SK-N-MC (cell line): Measurements from ENCODE around the gene RELN.

Experiments used
- EZH2 ChIP-seq: fragments of 200-600 bp; sonication (generic); IDR thresholded peaks from one replicate; pipeline ENCODE4 v1.6.1; 2017; ENCODE audit warnings: antibody characterized with exemption
- FOXP2 ChIP-seq: optimal IDR thresholded peaks from 2 replicates; pipeline ENCODE3; 2011; ENCODE audit warnings: mild to moderate bottlenecking, moderate library complexity; ENCODE audit not compliant: insufficient read depth; ENCODE audit errors: extremely low read length, control extremely low read depth
- POLR2AphosphoS5 ChIP-seq: IDR thresholded peaks from 2 replicates; pipeline ENCODE4 v1.6.1; 2012; ENCODE audit warnings: mild to moderate bottlenecking, low read depth, low read length, borderline replicate concordance

- TF ChIP-seq EZH2 = no peak
- TF ChIP-seq POLR2AphosphoS5 = no peak
- TF ChIP-seq FOXP2 = no peak
Measured at GRCh38 chr7:103628742-103629141, 360.7 kb downstream of the RELN start.
